ENCODE results near the gene PDE3B. TPM values are rescaled to one million over a fixed set of nuclear protein-coding genes. Genes with fewer than 3 reads are reported as not detected.
A peak's percentile ranks its signal among the peaks of the same experiment; 100 is the strongest.

PDE3B gene
- polyA plus RNA-seq, 1 experiment, result 0.10 TPM

GRCh38 chr11:14764579-14765527 is 121.2 kb downstream of the PDE3B start:
- TF ChIP-seq CTCF (IDR thresholded peaks at IDR 0.05; ENCODE audit: low read depth, low read length), result no peak
- Histone ChIP-seq H3K27me3 (ENCODE audit: control insufficient read depth, insufficient read depth, low read length) (no peaks in the 10 kb centered on the region), H3K27ac (ENCODE audit: low read depth, low read length) (no peak overlapping the region), H3K4me3 (ENCODE audit: low read depth, low read length) (no peak overlapping the region), H3K9me3 (ENCODE audit: control insufficient read depth, insufficient read depth, low read length) (no peaks in the 10 kb centered on the region)
- ChIA-PET CTCF (interaction anchor here (0.6 to 2.4 kb wide), 3 partner anchors 141 to 310 kb away, joined by 3 to 5 read pairs (median 4); no protein-coding TSS in a partner anchor), POLR2A (no interaction called here)
- DNase-seq (ENCODE audit: low read depth, low spot score), result no peak

- ChIA-PET CTCF (no interaction called here), POLR2A (no interaction called here)
- H3K27me3 ChIP-seq (ENCODE audit: control insufficient read depth, insufficient read depth, low read length), result no peaks in the 10 kb centered on the region
- no peak overlapping the region for H3K4me3 ChIP-seq (ENCODE audit: low read depth, low read length)
- H3K9me3 ChIP-seq (ENCODE audit: control insufficient read depth, insufficient read depth, low read length), result no peaks in the 10 kb centered on the region
- TF ChIP-seq CTCF (IDR thresholded peaks at IDR 0.05; ENCODE audit: low read depth, low read length), result no peak
- no peak overlapping the region for H3K27ac ChIP-seq (ENCODE audit: low read depth, low read length)
- DNase-seq (ENCODE audit: low read depth, low spot score), result no peak
Observed at GRCh38 chr11:14766585-14766984, 123.0 kb downstream of the PDE3B start.

- H3K27ac ChIP-seq (ENCODE audit: low read depth, low read length), result no peak overlapping the region
- H3K27me3 ChIP-seq (ENCODE audit: control insufficient read depth, insufficient read depth, low read length), result no peaks in the 10 kb centered on the region
- TF ChIP-seq CTCF (IDR thresholded peaks at IDR 0.05; ENCODE audit: low read depth, low read length), result no peak
- ChIA-PET POLR2A (no interaction called here), CTCF (no interaction called here)
- no peak for DNase-seq (ENCODE audit: low read depth, low spot score)
- no peak overlapping the region for H3K4me3 ChIP-seq (ENCODE audit: low read depth, low read length)
- H3K9me3 ChIP-seq (ENCODE audit: control insufficient read depth, insufficient read depth, low read length), result no peaks in the 10 kb centered on the region
Observed at GRCh38 chr11:14768526-14769188, 125.1 kb downstream of the PDE3B start.

- H3K4me3 ChIP-seq (ENCODE audit: low read depth, low read length), result no peak overlapping the region
- peak; percentile 35; the same call in 1 of the 2 replicates for TF ChIP-seq CTCF (IDR thresholded peaks at IDR 0.05; ENCODE audit: low read depth, low read length)
- H3K9me3 ChIP-seq (ENCODE audit: control insufficient read depth, insufficient read depth, low read length), result no peaks in the 10 kb centered on the region
- no peak overlapping the region for H3K27ac ChIP-seq (ENCODE audit: low read depth, low read length)
- no peaks in the 10 kb centered on the region for H3K27me3 ChIP-seq (ENCODE audit: control insufficient read depth, insufficient read depth, low read length)
- ChIA-PET POLR2A (no interaction called here), CTCF (no interaction called here)
- no peak for DNase-seq (ENCODE audit: low read depth, low spot score)
Observed at GRCh38 chr11:14773755-14774154, 130.2 kb downstream of the PDE3B start.

- no peak for DNase-seq (ENCODE audit: low read depth, low spot score)
- Histone ChIP-seq H3K9me3 (ENCODE audit: control insufficient read depth, insufficient read depth, low read length) (no peaks in the 10 kb centered on the region), H3K27me3 (ENCODE audit: control insufficient read depth, insufficient read depth, low read length) (no peaks in the 10 kb centered on the region), H3K27ac (ENCODE audit: low read depth, low read length) (no peak overlapping the region), H3K4me3 (ENCODE audit: low read depth, low read length) (no peak overlapping the region)
- TF ChIP-seq CTCF (IDR thresholded peaks at IDR 0.05; ENCODE audit: low read depth, low read length), result no peak
- CTCF ChIA-PET, result no interaction called here
- POLR2A ChIA-PET, result no interaction called here
Observed at GRCh38 chr11:14774721-14775120, 131.1 kb downstream of the PDE3B start.
